Measurements from ENCODE around the gene WDR62. TPM values are rescaled to one million over a fixed set of nuclear protein-coding genes. Genes with fewer than 3 reads are reported as not detected.

WDR62 gene
- total RNA-seq, 2 experiments from 2014 or later: 44.5 to 60.2 TPM

DNA sequence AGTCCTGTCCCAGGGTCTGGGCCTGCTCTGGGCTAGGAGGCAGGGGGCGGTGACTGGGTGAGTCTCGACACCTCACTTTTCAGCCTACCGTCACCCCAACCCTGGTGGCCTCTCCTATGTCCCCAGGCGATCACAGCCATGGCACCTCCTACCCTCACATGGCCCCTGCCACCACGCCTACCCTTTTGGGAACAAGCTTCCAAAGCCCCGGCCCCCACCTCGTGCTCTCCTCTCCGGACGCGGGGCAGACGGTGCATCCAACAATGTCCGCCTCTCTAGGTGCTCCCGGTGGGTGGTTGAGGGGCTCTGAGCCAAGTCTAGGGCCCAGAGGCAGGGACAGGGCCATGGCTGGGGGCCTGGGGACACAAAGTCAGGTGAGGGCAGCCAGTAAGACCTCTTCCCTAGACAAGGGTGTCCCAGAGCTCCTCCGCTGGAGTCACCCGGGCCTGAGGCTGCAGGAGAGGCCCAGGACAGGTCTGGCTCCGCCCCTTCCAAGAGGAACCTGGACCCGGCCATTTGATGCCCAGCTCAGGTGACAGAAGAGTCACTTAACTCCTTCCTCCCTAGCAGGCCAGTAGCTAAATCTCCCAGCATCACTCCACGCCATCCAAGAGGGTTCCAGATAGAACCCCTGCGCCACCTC lies 46.2 kb upstream of the WDR62 start, which contains the start of gene SYNE4:
TSS of gene SYNE4 (minus strand) at position 478 of the 643 bp plus-strand sequence. CDS start at position 346, 132 bp downstream.
- BruUV-seq (replicated peaks): no TSS peak
- POLR2A ChIA-PET: interaction anchor here (1.3 kb wide), 1 partner anchor 46 kb away, joined by 4 read pairs; the partner anchor contains the start of gene THAP8
- Histone ChIP-seq H3K9me2 (ENCODE audit: insufficient read depth, low read length) (no peaks in the 10 kb centered on the region), H3K4me3 (ENCODE audit: low read depth, low read length, poor library complexity, severe bottlenecking) (no peak within 1 kb of the TSS), H3K27ac (ENCODE audit: low read depth, low read length, poor library complexity, severe bottlenecking) (no peak within 1 kb of the TSS), H4K20me1 (ENCODE audit: insufficient read depth, low read length) (no peaks in the 10 kb centered on the region), H2AFZ (ENCODE audit: low read length) (no peak within 1 kb of the TSS), H3K36me3 (ENCODE audit: insufficient read depth, low read length) (no peaks in the 10 kb centered on the region), H3K4me1 (ENCODE audit: insufficient read depth, low read length, poor library complexity, severe bottlenecking) (no peaks in the 10 kb centered on the region), H3K79me2 (ENCODE audit: insufficient read depth, low read depth, low read length) (no peaks in the 10 kb centered on the region), H3K4me2 (ENCODE audit: low read length) (no peak within 1 kb of the TSS), H3K9me3 (ENCODE audit: low read length) (no peaks in the 10 kb centered on the region)
- DNase-seq (ENCODE audit: low spot score): no peak
- intact Hi-C loops (cut with micrococcal nuclease; ENCODE audit: unreplicated experiment): no loop called here
- CTCF ChIA-PET (ENCODE audit: unreplicated experiment): no interaction called here
- TF ChIP-seq EZH2phosphoT487 (IDR thresholded peaks at IDR 0.05; ENCODE audit: borderline replicate concordance, low read depth, low read length) (no peak), CTCF (conservative IDR thresholded peaks at IDR 0.05; ENCODE audit: low read length) (no peak)

- Histone ChIP-seq H3K9me2 (ENCODE audit: insufficient read depth, low read length) (no peaks in the 10 kb centered on the region), H3K9me3 (ENCODE audit: low read length) (no peaks in the 10 kb centered on the region), H3K4me1 (ENCODE audit: insufficient read depth, low read length, poor library complexity, severe bottlenecking) (no peaks in the 10 kb centered on the region), H3K36me3 (ENCODE audit: insufficient read depth, low read length) (no peaks in the 10 kb centered on the region), H2AFZ (ENCODE audit: low read length) (no peak overlapping the region), H3K27ac (ENCODE audit: low read depth, low read length, poor library complexity, severe bottlenecking) (no peak overlapping the region), H3K79me2 (ENCODE audit: insufficient read depth, low read depth, low read length) (no peaks in the 10 kb centered on the region), H4K20me1 (ENCODE audit: insufficient read depth, low read length) (no peaks in the 10 kb centered on the region), H3K4me2 (ENCODE audit: low read length) (no peak overlapping the region), H3K4me3 (ENCODE audit: low read depth, low read length, poor library complexity, severe bottlenecking) (no peak overlapping the region)
- DNase-seq (ENCODE audit: low spot score): no peak
- no TSS peak for BruUV-seq (replicated peaks)
- intact Hi-C loops (cut with micrococcal nuclease; ENCODE audit: unreplicated experiment): no loop called here
- ChIA-PET CTCF (ENCODE audit: unreplicated experiment) (no interaction called here), POLR2A (interaction anchor here (1.3 kb wide), 1 partner anchor 45 kb away, joined by 4 read pairs; the partner anchor contains the start of gene THAP8)
- no peak for TF ChIP-seq CTCF (conservative IDR thresholded peaks at IDR 0.05; ENCODE audit: low read length)
- TF ChIP-seq EZH2phosphoT487 (IDR thresholded peaks at IDR 0.05; ENCODE audit: borderline replicate concordance, low read depth, low read length): no peak
Observed at GRCh38 chr19:36009220-36009619, 45.5 kb upstream of the WDR62 start.

DNA sequence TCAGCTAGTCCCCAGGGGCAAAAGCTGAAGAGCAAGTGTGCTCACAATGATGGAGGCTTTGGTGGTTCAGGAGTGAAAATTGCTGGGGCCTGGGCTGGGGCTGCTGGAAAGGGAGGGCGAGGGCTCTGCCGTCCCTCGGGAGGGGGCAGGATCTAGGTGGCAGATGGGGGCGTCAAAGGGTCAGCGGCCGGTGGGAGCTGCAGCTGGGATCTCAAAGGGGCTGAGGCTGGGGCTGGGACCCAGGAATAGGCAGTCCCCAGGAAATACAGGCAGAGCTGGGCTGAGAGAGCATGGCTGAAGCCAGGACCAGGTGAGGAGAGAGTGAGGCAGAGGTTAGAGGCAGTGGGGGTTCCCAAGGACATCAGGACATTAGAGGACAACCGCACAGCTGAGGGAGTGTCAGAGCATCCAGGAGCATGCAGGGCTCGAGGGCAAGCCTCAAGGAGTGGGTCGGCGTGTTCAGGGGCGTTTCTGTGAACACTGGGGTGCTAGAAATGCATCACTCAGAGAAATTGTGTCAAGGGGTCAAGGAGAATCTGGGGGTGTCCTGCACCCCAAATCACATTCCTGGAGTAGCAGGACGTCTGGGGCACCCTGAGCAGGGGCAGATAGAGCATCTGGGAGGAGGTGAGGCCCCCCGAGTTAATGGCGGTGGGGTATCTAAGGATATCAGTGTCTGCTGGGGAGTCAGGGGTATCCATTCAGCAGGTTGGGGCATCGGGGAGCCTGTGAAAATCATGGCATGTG lies 44.9 kb upstream of the WDR62 start:
- POLR2A ChIA-PET: no interaction called here
- DNase-seq (ENCODE audit: low spot score): no peak
- intact Hi-C loops (cut with micrococcal nuclease; ENCODE audit: unreplicated experiment): no loop called here

More for the DNA sequence above, 44.9 kb upstream of the WDR62 start:
- Histone ChIP-seq H3K4me1 (ENCODE audit: insufficient read depth, low read length, poor library complexity, severe bottlenecking) (peaks cover 2% of the 10 kb centered on the region), H3K79me2 (ENCODE audit: insufficient read depth, low read depth, low read length) (peaks cover 2% of the 10 kb centered on the region; the same call in 1 of the 2 replicates), H4K20me1 (ENCODE audit: insufficient read depth, low read length) (no peaks in the 10 kb centered on the region), H3K36me3 (ENCODE audit: insufficient read depth, low read length) (no peaks in the 10 kb centered on the region), H3K9me3 (ENCODE audit: low read length) (no peaks in the 10 kb centered on the region), H3K4me2 (ENCODE audit: low read length) (no peak overlapping the region), H3K9me2 (ENCODE audit: insufficient read depth, low read length) (no peaks in the 10 kb centered on the region), H2AFZ (ENCODE audit: low read length) (no peak overlapping the region), H3K27ac (ENCODE audit: low read depth, low read length, poor library complexity, severe bottlenecking) (no peak overlapping the region), H3K4me3 (ENCODE audit: low read depth, low read length, poor library complexity, severe bottlenecking) (no peak overlapping the region)
- CTCF ChIA-PET (ENCODE audit: unreplicated experiment): no interaction called here
- TF ChIP-seq EZH2phosphoT487 (IDR thresholded peaks at IDR 0.05; ENCODE audit: borderline replicate concordance, low read depth, low read length) (no peak), CTCF (conservative IDR thresholded peaks at IDR 0.05; ENCODE audit: low read length) (no peak)
- no TSS peak for BruUV-seq (replicated peaks)

Data from OCI-LY7 (cell line).